ENCODE measurements around the gene CCDC54.

GRCh38 chr3:107407355-107407754, 30.1 kb downstream of the CCDC54 start:
- TF ChIP-seq MAX (IDR thresholded peaks at IDR 0.05) (no peak), EGR1 (IDR thresholded peaks at IDR 0.05) (no peak), RAD21 (IDR thresholded peaks at IDR 0.05; ENCODE audit: low read depth) (no peak), CREB1 (IDR thresholded peaks at IDR 0.05; ENCODE audit: low read depth) (no peak), REST (IDR thresholded peaks at IDR 0.05; ENCODE audit: low read depth) (no peak), CEBPB (IDR thresholded peaks at IDR 0.05) (no peak), NFIC (IDR thresholded peaks at IDR 0.05) (no peak), FOXM1 (IDR thresholded peaks at IDR 0.05; ENCODE audit: borderline replicate concordance, low read depth) (no peak), TAF1 (IDR thresholded peaks at IDR 0.05; ENCODE audit: low read depth) (no peak), EP300 (IDR thresholded peaks at IDR 0.05; ENCODE audit: borderline replicate concordance) (no peak), TEAD4 (IDR thresholded peaks at IDR 0.05) (no peak)

Data from Ishikawa (cell line).